ENCODE measurements around the gene SHPK. TPM values are rescaled to one million over a fixed set of nuclear protein-coding genes. Genes with fewer than 3 reads are reported as not detected.
"Not testable (repeated sequence)": the region's sequence is repeated elsewhere in the genome, so short reads cannot be mapped to it uniquely, and the experiment has no call there.

The SHPK gene
- total RNA-seq, 1 donor from 2014 or later: 18.1 TPM

DNA sequence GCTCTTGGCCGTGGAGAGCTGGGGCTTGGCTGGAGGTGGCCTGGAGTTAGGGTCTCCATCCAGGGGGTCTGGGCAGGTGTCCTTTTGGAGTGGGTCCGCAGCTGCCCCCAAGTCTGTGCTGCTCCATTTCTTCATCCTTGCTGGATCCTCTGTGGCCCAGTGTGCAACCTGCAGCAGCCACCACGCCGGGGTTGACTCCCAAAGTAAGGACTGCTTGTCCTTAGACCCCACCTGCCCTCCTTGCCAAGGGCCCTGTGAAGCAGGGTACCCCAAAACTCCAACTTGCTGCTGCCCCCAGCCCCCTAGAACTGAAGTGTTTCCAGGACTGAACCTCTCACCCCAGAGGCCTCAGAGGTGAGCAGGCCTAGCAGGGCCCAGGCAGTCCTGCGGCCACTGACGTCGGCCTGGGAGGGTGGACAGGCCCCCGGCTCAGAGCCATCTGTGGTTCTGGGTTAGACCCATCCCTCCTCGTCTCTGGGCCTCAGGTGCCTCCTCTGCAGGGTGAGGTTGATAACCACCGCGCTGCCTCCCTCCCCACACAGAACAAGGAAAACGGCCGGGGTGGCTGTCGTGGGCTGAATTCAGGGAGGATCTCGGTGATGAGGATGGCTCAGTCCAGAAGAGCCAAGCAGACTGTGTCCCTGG lies 43.7 kb downstream of the SHPK start:
- TF ChIP-seq, protein P1, sequence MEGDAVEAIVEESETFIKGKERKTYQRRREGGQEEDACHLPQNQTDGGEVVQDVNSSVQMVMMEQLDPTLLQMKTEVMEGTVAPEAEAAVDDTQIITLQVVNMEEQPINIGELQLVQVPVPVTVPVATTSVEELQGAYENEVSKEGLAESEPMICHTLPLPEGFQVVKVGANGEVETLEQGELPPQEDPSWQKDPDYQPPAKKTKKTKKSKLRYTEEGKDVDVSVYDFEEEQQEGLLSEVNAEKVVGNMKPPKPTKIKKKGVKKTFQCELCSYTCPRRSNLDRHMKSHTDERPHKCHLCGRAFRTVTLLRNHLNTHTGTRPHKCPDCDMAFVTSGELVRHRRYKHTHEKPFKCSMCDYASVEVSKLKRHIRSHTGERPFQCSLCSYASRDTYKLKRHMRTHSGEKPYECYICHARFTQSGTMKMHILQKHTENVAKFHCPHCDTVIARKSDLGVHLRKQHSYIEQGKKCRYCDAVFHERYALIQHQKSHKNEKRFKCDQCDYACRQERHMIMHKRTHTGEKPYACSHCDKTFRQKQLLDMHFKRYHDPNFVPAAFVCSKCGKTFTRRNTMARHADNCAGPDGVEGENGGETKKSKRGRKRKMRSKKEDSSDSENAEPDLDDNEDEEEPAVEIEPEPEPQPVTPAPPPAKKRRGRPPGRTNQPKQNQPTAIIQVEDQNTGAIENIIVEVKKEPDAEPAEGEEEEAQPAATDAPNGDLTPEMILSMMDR (conservative IDR thresholded peaks at IDR 0.05; ENCODE audit: low read depth, low read length): no peak
- no peak for DNase-seq (ENCODE audit: low read depth)

DNA sequence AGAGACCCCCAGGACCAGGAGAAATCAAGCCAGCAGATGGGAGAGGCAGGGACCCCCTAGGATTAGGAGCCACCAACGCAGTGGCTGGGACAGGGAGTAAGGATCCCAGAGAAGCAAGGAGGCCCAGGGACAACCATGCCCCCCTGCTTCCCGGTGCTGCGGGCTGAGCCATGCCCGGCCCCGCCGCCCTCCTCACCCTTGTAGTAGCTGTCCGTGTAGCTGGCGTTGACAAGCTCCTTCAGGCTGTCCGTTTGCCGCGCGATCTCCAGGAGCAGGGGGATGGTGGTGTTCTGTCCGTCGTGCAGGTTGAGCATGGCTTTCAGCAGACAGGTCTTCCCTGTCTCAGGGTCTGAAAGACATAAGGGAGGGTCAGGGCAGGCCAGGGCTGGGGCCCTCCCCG lies 45.3 kb downstream of the SHPK start:
- H3K4me3 ChIP-seq (ENCODE audit: low read depth, low read length): no peak overlapping the region
- DNase-seq (ENCODE audit: low read depth): no peak
- TF ChIP-seq, protein P1 (conservative IDR thresholded peaks at IDR 0.05; ENCODE audit: low read depth, low read length): no peak

More for the DNA sequence above, 43.7 kb downstream of the SHPK start:
- H3K4me3 ChIP-seq (ENCODE audit: low read depth, low read length): no peak overlapping the region

DNA sequence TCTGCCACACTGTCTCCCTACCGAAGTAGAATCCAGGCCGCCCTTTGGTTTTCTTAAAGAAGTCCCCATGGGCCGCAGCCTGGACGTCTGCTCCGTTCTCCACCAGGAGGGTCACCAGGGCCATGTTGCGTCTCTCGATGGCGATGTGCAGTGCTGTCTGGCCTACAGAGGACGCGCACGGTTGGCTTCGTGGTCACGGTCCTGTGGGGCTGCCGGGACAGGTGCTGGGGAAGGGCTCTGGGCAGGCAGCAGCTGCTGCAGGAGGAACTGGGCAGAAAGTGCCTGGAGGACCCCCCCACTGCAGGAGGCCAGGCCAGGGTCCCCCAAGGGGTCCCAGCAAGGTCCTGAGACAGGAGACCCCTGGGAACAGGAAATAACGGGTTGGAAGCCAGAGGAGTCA lies 45.8 kb downstream of the SHPK start:
- no peak overlapping the region for H3K4me3 ChIP-seq (ENCODE audit: low read depth, low read length)
- no peak for DNase-seq (ENCODE audit: low read depth)
- TF ChIP-seq, protein P1 (conservative IDR thresholded peaks at IDR 0.05; ENCODE audit: low read depth, low read length): no peak

DNA sequence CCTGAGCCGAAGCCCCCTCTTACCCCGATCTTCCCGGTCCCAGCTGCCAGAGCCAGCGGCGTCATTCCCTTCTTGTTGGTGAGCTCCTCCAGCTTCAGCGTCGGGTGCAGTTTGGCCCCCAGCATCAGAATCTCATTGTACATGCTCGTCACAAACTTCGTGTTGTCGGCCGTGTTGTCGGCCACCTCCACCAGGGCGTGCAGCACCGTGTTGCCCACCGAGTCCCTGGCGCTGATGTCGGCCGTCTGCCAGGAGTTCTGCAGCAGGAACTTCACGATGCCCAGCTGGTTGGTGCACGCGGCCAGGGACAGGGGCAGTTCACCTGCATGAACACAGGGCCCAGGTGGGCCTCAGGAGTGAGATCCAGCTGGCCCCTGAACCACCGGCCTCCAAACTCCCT lies 46.3 kb downstream of the SHPK start:
- H3K4me3 ChIP-seq (ENCODE audit: low read depth, low read length): no peak overlapping the region
- no peak for DNase-seq (ENCODE audit: low read depth)
- TF ChIP-seq, protein P1 (conservative IDR thresholded peaks at IDR 0.05; ENCODE audit: low read depth, low read length): no peak

DNA sequence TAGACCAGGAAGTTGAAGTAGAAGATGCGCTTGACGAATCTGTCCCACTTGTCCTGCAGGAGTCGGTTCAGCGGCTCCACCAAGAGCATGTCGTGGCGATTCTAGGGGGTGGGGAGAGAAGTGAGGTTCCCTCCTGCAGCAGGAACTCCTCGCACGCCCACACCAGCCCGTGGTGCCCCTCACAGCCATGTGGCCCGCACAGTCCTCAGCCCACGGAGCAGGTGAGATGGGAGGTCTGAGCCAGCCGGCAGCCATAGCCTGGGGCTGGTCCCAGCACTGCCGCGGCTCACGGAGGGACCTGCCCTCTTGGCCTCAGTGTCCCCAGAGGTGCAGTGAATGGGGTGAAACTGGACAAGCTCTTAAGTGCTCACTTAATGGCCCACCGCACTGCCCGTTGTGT lies 50.2 kb downstream of the SHPK start:
- DNase-seq (ENCODE audit: low read depth): no peak
- TF ChIP-seq, protein P1 (conservative IDR thresholded peaks at IDR 0.05; ENCODE audit: low read depth, low read length): no peak
- H3K4me3 ChIP-seq (ENCODE audit: low read depth, low read length): no peak overlapping the region

DNA sequence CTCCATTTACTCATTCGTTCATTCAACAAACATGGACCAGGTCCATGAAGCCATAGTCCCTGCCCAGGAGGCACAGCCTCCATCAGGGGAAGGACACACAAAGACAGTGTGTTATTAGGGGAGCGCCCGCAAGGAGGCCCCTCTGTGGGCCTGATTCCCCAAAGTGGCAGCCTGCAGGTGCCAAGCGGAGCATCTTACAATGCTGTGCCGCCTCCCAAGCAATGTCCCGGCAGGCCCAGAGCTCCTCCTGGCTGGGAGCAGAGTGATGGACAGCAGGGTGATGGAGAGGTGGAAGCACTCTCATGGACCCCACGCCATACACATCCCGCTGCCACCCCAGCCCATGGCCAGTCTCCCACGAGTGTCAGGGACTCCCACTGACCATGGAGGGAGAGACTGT lies 52.6 kb downstream of the SHPK start:
- TF ChIP-seq, protein P1 (conservative IDR thresholded peaks at IDR 0.05; ENCODE audit: low read depth, low read length): no peak
- no peak for DNase-seq (ENCODE audit: low read depth)
- H3K4me3 ChIP-seq (ENCODE audit: low read depth, low read length): no peak overlapping the region

DNA sequence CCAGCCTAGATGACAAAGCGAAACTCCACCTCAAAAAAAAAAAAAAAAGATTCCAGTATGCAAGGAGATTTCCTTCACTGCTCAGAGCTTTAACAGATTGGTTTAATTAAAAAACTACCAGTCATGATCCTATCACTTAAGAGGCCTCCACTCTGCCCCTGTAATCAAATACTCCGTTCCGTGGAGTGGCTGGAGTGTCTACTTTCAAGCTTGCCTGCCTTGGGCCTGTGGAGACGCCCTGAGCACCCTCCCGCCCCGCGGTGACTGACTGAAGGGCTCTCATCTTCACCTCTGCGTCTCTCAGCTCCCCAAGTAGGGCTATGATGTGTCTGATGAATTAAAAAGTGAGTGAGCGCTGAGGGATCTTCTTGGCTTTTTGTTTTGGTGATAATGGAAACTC lies 53.1 kb downstream of the SHPK start:
- TF ChIP-seq, protein P1 (conservative IDR thresholded peaks at IDR 0.05; ENCODE audit: low read depth, low read length): no peak
- H3K4me3 ChIP-seq (ENCODE audit: low read depth, low read length): no peak overlapping the region
- no peak for DNase-seq (ENCODE audit: low read depth)

DNA sequence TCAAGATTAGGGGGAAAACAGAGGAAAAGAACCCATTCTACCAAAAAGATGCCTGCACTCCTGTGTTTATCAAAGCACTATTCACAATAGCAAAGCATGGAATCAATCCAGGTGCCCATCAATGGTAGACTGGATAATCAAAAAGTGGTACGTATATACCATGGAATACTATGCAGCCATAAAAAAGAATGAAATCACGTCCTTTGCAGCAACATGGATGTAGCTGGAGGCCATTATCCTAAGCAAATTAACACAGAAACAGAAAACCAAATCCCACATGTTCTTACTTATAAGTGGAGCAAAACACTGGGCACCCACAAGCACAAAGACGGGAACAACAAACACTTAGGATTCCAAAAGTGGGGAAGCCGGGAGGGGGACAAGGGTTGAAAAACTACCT lies 57.4 kb downstream of the SHPK start:
- not testable (repeated sequence) for DNase-seq (ENCODE audit: low read depth); H3K4me3 ChIP-seq (ENCODE audit: low read depth, low read length)

All from epithelial cell of proximal tubule (primary cell).